Kidney capillary endothelial cell (primary cell): Measurements from ENCODE around the gene KLHL25.

Experiments
- DNase-seq: peaks from one replicate; pipeline ENCODE4 v3.0.0-alpha.2; 2018; ENCODE audit warnings: low spot score

KLHL25 gene

DNA sequence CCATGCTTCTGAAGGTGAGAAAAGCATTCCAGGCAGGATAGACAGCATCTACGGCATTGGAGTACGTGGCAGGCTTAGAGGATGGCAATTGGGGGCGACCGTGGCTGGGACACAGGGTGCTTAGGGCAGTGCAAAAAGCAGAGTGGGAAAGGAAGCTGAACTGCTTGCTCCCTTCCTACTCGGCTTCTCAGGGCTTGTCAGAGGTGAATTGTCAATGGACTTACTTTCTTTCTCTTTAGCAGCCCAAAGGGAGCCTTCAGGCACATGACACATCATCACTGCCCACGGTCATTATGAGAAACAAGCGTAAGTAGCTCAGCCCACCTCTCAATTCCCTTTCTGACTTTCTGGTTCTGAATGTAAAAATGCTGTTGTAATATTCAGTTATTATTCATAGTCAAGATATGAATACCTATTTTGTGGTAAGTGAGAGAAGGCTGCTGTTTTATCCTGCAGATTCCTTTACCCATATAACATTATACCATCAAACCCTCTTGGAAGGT, 84.3 kb downstream of the KLHL25 start:
- DNase-seq = no peak
